Trophoblast cell (in vitro differentiated cells and primary cell): ENCODE data around the gene KRTAP10-2.

Experiments
- DNase-seq, 2 donors: peaks; one replicate each; pipeline ENCODE4 v3.0.0-alpha.2; 2016
- H2AFZ ChIP-seq: 2 replicates; pipeline ENCODE4 v1.6.1; 2013; ENCODE audit warnings: low read length, moderate library complexity, mild to moderate bottlenecking; ENCODE audit not compliant: insufficient read depth, poor library complexity
- H2AK5ac ChIP-seq: 2 replicates; pipeline ENCODE4 v1.6.1; 2013; ENCODE audit warnings: mild to moderate bottlenecking, low read length
- H2BK120ac ChIP-seq: 2 replicates; pipeline ENCODE4 v1.6.1; 2013; ENCODE audit warnings: low read length, mild to moderate bottlenecking, moderate library complexity; ENCODE audit not compliant: insufficient read depth, poor library complexity
- H2BK12ac ChIP-seq: 2 replicates; pipeline ENCODE4 v1.6.1; 2013; ENCODE audit warnings: mild to moderate bottlenecking, low read length, moderate library complexity
- H2BK5ac ChIP-seq: 2 replicates; pipeline ENCODE4 v1.6.1; 2013; ENCODE audit warnings: low read length, low read depth, moderate library complexity, mild to moderate bottlenecking; ENCODE audit not compliant: poor library complexity
- H3K14ac ChIP-seq: 2 replicates; pipeline ENCODE4 v1.6.1; 2013; ENCODE audit warnings: mild to moderate bottlenecking, low read length
- H3K18ac ChIP-seq: 2 replicates; pipeline ENCODE4 v1.6.1; 2013; ENCODE audit warnings: mild to moderate bottlenecking, low read length
- H3K23ac ChIP-seq: 2 replicates; pipeline ENCODE4 v1.6.1; 2013; ENCODE audit warnings: low read length
- H3K27ac ChIP-seq: 2 replicates; pipeline ENCODE4 v1.5.1; 2013; ENCODE audit warnings: low read depth, mild to moderate bottlenecking, inconsistent platforms, low read length, moderate library complexity
- H3K27me3 ChIP-seq: 2 replicates; pipeline ENCODE4 v1.6.1; 2013; ENCODE audit warnings: inconsistent platforms, mild to moderate bottlenecking, low read length, moderate library complexity; ENCODE audit not compliant: insufficient read depth
- H3K36me3 ChIP-seq, 2 experiments: 1 replicate in 1 of 2; 2 replicates in 1 of 2; pipeline ENCODE4 v1.6.1; 2013; ENCODE audit warnings: low read length in 2 of 2, mild to moderate bottlenecking in 2 of 2, moderate library complexity in 1 of 2; ENCODE audit not compliant: insufficient read depth in 2 of 2, control insufficient read depth in 1 of 2
- H3K4ac ChIP-seq: 2 replicates; pipeline ENCODE4 v1.6.1; 2013; ENCODE audit warnings: low read depth, mild to moderate bottlenecking, low read length, moderate library complexity
- H3K4me1 ChIP-seq, 2 experiments: 1 replicate in 1 of 2; 2 replicates in 1 of 2; pipeline ENCODE4 v1.6.1; 2013; ENCODE audit warnings: low read length in 2 of 2, mild to moderate bottlenecking in 2 of 2, moderate library complexity in 1 of 2; ENCODE audit not compliant: insufficient read depth in 2 of 2, control insufficient read depth in 1 of 2
- H3K4me2 ChIP-seq: 2 replicates; pipeline ENCODE4 v1.6.1; 2013; ENCODE audit warnings: inconsistent platforms, mild to moderate bottlenecking, low read length, moderate library complexity
- H3K4me3 ChIP-seq: 2 replicates; pipeline ENCODE4 v1.5.1; 2013; ENCODE audit warnings: mild to moderate bottlenecking, low read depth, low read length, inconsistent platforms
- H3K79me1 ChIP-seq: one replicate; pipeline ENCODE4 v1.6.1; 2013; ENCODE audit warnings: low read length
- H3K79me2 ChIP-seq: 2 replicates; pipeline ENCODE4 v1.6.1; 2013; ENCODE audit warnings: low read length, mild to moderate bottlenecking; ENCODE audit not compliant: control insufficient read depth, insufficient read depth, poor library complexity
- H3K9ac ChIP-seq: 2 replicates; pipeline ENCODE4 v1.6.1; 2013; ENCODE audit warnings: mild to moderate bottlenecking, low read length
- H3K9me3 ChIP-seq: 2 replicates; pipeline ENCODE4 v1.6.1; 2013; ENCODE audit warnings: low read depth, mild to moderate bottlenecking, control low read depth, inconsistent platforms, low read length; ENCODE audit not compliant: insufficient read depth
- H4K12ac ChIP-seq: 2 replicates; pipeline ENCODE4 v1.6.1; 2013; ENCODE audit warnings: low read depth, mild to moderate bottlenecking, low read length, moderate library complexity
- H4K8ac ChIP-seq: 2 replicates; pipeline ENCODE4 v1.6.1; 2013; ENCODE audit warnings: low read depth, mild to moderate bottlenecking, low read length, moderate library complexity
- H4K91ac ChIP-seq: one replicate; pipeline ENCODE4 v1.6.1; 2013; ENCODE audit warnings: low read depth, mild to moderate bottlenecking, low read length, moderate library complexity
- WGBS: extraction: QIAGEN DNeasy Blood & Tissue Kit; methylation state at CpG from one replicate; pipeline ENCODE4 v1.1.7; 2013; ENCODE audit warnings: missing lambda C conversion rate; ENCODE audit not compliant: insufficient read length, insufficient coverage; ENCODE audit errors: extremely low coverage; 5-methylcytosine and 5-hydroxymethylcytosine counted together

Gene KRTAP10-2

DNA sequence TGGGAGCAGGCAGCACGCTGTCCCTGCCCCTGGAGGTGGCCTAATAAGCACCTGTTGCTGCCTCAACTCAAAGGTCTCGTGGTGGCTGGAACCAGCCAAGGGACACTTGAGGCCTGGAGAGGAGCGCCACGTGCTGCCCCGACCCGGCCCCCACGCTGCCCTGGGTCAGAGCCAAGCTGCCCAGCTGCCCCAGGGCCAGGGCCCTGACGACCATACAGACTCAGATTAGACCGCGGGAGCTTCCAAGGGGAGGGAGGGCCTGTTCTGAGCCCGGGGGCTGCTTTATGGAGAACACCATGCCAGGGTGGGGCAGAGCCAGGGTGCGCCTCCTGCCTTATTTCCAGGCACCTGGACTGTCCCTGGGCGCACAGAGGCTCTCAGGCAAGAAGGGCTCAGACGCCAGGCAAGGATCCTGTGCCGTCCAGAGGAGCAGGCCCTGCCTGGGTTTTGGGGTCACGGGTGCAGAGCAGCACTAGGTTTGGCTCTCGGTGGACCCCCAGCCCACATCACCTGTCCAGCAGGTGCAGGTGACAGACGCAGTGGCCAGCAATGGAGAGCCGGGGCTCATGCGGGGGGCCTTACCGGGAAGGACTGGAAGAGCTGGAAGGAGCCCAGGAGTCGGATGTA lies 29.9 kb downstream of the KRTAP10-2 start:
- no peaks in the 10 kb centered on the region for H3K27me3 ChIP-seq
- no peak overlapping the region for H3K4me3 ChIP-seq
- DNase-seq = no peak
- H3K9ac ChIP-seq = no peak overlapping the region
- H3K23ac ChIP-seq = no peak overlapping the region
- no peak overlapping the region for H2BK5ac ChIP-seq
- no peak overlapping the region for H4K12ac ChIP-seq
- no peaks in the 10 kb centered on the region for H3K79me2 ChIP-seq
- peaks cover 3 to 7% of the 10 kb centered on the region in 2 experiments for H3K4me1 ChIP-seq
- no peak overlapping the region for H3K4ac ChIP-seq
- no peak overlapping the region for H2BK12ac ChIP-seq
- no peak overlapping the region for H2AFZ ChIP-seq
- peaks cover 12% of the 10 kb centered on the region for H3K9me3 ChIP-seq
- no peaks in the 10 kb centered on the region for H3K79me1 ChIP-seq
- no peak overlapping the region for H2BK120ac ChIP-seq
- H3K36me3 ChIP-seq = no peaks in the 10 kb centered on the region
- H3K27ac ChIP-seq = no peak overlapping the region
- H3K14ac ChIP-seq = no peak overlapping the region
- no peak overlapping the region for H2AK5ac ChIP-seq
- no CpG with 5 or more reads among the region's 22 CpGs for WGBS
- H4K8ac ChIP-seq = no peak overlapping the region
- H3K4me2 ChIP-seq = no peak overlapping the region
- H3K18ac ChIP-seq = no peak overlapping the region
- no peak overlapping the region for H4K91ac ChIP-seq

DNA sequence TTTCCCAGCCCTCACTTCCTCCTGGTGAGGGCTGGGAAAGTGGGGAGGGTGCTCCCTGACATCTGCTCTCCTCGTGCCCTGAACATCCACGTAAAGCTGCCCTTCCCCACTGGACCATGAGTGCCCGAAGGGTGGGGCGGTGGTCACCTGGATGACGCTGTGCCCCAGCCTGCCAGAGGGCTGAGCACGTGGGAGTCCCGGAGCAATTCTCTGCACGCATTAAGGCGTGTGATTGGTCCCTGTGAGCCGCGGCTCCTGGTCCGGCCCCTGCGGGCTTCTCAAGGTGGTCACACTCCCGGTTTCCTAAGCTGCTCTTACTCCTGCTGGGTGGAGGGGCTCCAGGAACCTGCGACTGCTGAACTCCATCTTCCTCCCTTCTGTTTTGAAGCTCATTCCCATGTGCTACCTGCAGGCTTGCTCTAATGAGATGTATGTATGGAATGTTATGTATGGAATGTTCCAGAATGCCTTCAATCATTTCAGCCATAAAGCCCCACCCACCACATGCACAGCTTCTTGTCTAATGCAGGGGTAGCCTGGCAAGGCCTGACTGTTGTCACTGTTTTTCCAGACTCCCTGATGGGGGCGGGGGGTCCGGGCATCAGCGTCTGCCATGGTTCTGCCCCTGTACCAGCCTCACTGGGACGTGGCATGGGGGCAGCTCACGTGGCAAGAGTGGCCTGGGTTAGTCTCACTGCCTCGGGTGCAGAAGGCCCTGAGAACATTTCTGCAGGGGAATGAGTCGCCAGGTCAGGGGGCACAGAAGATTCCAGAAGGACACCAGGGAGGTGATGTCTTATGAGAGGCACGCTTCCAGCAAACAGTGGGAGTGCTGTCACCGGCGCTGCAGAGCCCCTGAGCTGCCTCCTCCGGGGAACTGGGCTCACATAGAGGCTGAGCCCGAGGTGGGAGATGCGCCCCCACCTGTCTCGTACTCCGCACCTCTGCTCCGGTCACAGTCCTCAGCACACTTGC lies 30.7 kb downstream of the KRTAP10-2 start:
- H3K14ac ChIP-seq = no peak overlapping the region
- H3K4ac ChIP-seq = no peak overlapping the region
- H2BK12ac ChIP-seq = no peak overlapping the region
- no peak overlapping the region for H3K23ac ChIP-seq
- H3K79me1 ChIP-seq = no peaks in the 10 kb centered on the region
- DNase-seq = peak; percentile 56 to 74
- no peak overlapping the region for H3K9ac ChIP-seq
- no peak overlapping the region for H2BK5ac ChIP-seq
- no peak overlapping the region for H4K91ac ChIP-seq
- H3K9me3 ChIP-seq = peaks cover 12% of the 10 kb centered on the region
- H3K27me3 ChIP-seq = no peaks in the 10 kb centered on the region
- H3K36me3 ChIP-seq = no peaks in the 10 kb centered on the region
- no peak overlapping the region for H3K27ac ChIP-seq
- WGBS = no CpG with 5 or more reads among the region's 31 CpGs
- peaks cover 3 to 7% of the 10 kb centered on the region in 2 experiments for H3K4me1 ChIP-seq
- no peak overlapping the region for H4K12ac ChIP-seq
- no peak overlapping the region for H3K4me3 ChIP-seq
- H2AK5ac ChIP-seq = no peak overlapping the region
- H3K18ac ChIP-seq = no peak overlapping the region
- H3K79me2 ChIP-seq = no peaks in the 10 kb centered on the region
- no peak overlapping the region for H2AFZ ChIP-seq
- no peak overlapping the region for H3K4me2 ChIP-seq
- no peak overlapping the region for H4K8ac ChIP-seq
- no peak overlapping the region for H2BK120ac ChIP-seq

DNA sequence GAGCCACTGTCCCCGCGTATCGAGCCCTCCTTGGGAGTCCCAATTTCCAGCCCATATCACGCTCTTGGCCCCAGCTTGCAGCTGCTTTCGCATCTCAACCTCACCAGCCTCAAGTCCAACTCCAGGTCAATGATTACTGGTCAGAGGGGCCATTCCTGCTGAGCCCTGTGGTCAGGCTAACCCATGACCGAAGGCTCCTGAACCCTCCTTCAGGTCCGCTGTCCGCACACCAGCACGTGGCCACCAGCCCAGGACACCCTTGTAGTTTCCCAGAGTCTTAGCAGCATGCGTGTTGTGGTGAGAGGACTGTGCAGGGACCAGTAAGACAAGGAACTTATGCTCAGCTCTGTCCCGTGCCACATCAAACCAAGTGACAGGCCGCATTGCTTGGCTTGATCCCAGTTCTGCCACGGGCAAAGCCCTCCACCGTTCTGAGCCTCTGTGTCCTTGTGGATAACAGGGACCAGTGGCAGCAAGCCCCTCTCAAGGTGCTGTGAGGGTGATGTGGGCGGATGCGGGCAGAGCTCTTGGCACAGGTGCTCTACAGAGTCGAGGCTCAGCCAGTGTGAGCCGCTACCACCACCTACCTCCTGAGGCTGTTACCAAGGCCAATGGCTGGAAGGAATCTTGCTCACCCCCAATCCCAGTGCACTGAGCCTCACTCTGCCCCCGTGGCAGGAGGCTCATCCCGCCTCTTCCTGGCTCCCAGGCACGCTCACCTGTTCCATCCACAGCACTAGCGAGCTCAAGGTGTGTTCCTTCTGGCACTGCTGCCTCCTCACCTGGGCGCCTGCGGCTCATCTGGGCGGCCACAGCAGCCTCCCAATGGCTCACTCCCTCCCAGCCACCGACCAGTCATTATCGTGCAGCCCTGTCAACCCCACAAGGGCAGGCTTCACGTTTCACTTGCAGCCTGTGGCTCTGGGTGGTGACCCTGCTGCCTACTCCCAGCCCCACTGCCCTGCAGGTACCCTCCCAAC lies 31.7 kb downstream of the KRTAP10-2 start:
- Histone ChIP-seq H3K79me2 (no peaks in the 10 kb centered on the region), H3K14ac (no peak overlapping the region), H2BK120ac (no peak overlapping the region)

DNA sequence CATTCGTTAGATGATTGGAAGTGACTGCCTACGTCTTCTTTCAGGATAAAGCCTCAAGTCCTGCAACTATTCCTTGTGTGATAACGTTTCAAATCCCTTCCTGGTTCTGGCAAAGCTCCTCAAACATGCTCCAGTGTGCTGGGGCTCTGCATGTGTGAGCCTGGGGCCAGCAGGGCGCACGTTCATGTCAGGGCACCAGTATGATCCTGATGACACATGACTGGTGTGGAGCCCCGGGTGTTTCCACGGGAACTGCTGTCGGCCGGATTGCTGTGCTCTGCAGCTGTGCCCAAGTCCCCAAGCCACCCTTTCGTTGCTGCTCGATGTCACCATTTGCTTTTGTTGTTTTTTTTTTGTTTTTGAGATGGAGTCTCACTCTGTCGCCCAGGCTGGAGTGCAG lies 32.6 kb downstream of the KRTAP10-2 start:
- Histone ChIP-seq H4K91ac (no peak overlapping the region), H3K79me1 (no peaks in the 10 kb centered on the region), H3K4ac (no peak overlapping the region), H3K9me3 (peaks cover 12% of the 10 kb centered on the region), H2BK5ac (no peak overlapping the region), H2BK120ac (no peak overlapping the region), H3K18ac (no peak overlapping the region), H3K36me3 (no peaks in the 10 kb centered on the region), H2BK12ac (no peak overlapping the region), H3K4me1 (peaks cover 3 to 7% of the 10 kb centered on the region in 2 experiments), H2AK5ac (no peak overlapping the region), H3K9ac (no peak overlapping the region), H3K4me2 (no peak overlapping the region), H3K79me2 (no peaks in the 10 kb centered on the region), H4K12ac (no peak overlapping the region), H2AFZ (no peak overlapping the region), H3K14ac (no peak overlapping the region), H3K23ac (no peak overlapping the region), H3K4me3 (no peak overlapping the region), H3K27me3 (no peaks in the 10 kb centered on the region), H4K8ac (no peak overlapping the region), H3K27ac (no peak overlapping the region)
- WGBS = no CpG with 5 or more reads among the region's 12 CpGs
- DNase-seq = peak; percentile 45 to 57

More for the DNA sequence above, 31.7 kb downstream of the KRTAP10-2 start:
- H3K79me1 ChIP-seq = no peaks in the 10 kb centered on the region
- no peak for DNase-seq
- H3K27ac ChIP-seq = no peak overlapping the region
- H4K12ac ChIP-seq = no peak overlapping the region
- H2AK5ac ChIP-seq = no peak overlapping the region
- no CpG with 5 or more reads among the region's 28 CpGs for WGBS
- no peaks in the 10 kb centered on the region for H3K27me3 ChIP-seq
- H3K36me3 ChIP-seq = no peaks in the 10 kb centered on the region
- H2AFZ ChIP-seq = no peak overlapping the region
- H4K91ac ChIP-seq = no peak overlapping the region
- H3K4me1 ChIP-seq = peaks cover 3 to 7% of the 10 kb centered on the region in 2 experiments
- H3K9ac ChIP-seq = no peak overlapping the region
- H2BK12ac ChIP-seq = no peak overlapping the region
- no peak overlapping the region for H3K4me2 ChIP-seq
- no peak overlapping the region for H3K23ac ChIP-seq
- no peak overlapping the region for H3K4ac ChIP-seq
- H3K18ac ChIP-seq = no peak overlapping the region
- H3K4me3 ChIP-seq = no peak overlapping the region
- H3K9me3 ChIP-seq = peaks cover 12% of the 10 kb centered on the region
- no peak overlapping the region for H2BK5ac ChIP-seq
- H4K8ac ChIP-seq = no peak overlapping the region
